Kidney epithelial cell (primary cell): ENCODE measurements around the gene ZNF226. TPM values are rescaled to one million over a fixed set of nuclear protein-coding genes. Genes with fewer than 3 reads are reported as not detected.
A peak's percentile ranks its signal among the peaks of the same experiment; 100 is the strongest.
"Not testable (repeated sequence)": the region's sequence is repeated elsewhere in the genome, so short reads cannot be mapped to it uniquely, and the experiment has no call there.

Experiments
- DNase-seq: peaks from one replicate; pipeline ENCODE4 v3.0.0-alpha.2; 2010; ENCODE audit warnings: low read depth
- H3K27me3 ChIP-seq: 2 replicates; pipeline ENCODE4 v1.6.0; 2011; ENCODE audit warnings: low read length; ENCODE audit not compliant: control insufficient read depth, insufficient read depth
- H3K36me3 ChIP-seq: 2 replicates; pipeline ENCODE4 v1.5.1; 2011; ENCODE audit warnings: low read length; ENCODE audit not compliant: control insufficient read depth, insufficient read depth
- H3K4me3 ChIP-seq: 2 replicates; pipeline ENCODE4 v1.5.1; 2011; ENCODE audit warnings: low read depth, mild to moderate bottlenecking, control low read depth, low read length
- total RNA-seq: library from RNA; depleted of rRNA; stranded (reverse); fragments of >200 nt; gene quantifications from 2 replicates; pipeline ENCODE4 v1.2.3, GENCODE V29; 2015
- TF ChIP-seq, protein P1 (sequence below): IDR thresholded peaks from 2 replicates; pipeline ENCODE4 v1.5.1; 2011; ENCODE audit warnings: mild to moderate bottlenecking, moderate library complexity, low read length, control low read depth, inconsistent platforms; ENCODE audit not compliant: insufficient read depth, poor library complexity, severe bottlenecking

ZNF226 gene
- 11.2 and 26.8 TPM in 2 replicates for total RNA-seq

DNA sequence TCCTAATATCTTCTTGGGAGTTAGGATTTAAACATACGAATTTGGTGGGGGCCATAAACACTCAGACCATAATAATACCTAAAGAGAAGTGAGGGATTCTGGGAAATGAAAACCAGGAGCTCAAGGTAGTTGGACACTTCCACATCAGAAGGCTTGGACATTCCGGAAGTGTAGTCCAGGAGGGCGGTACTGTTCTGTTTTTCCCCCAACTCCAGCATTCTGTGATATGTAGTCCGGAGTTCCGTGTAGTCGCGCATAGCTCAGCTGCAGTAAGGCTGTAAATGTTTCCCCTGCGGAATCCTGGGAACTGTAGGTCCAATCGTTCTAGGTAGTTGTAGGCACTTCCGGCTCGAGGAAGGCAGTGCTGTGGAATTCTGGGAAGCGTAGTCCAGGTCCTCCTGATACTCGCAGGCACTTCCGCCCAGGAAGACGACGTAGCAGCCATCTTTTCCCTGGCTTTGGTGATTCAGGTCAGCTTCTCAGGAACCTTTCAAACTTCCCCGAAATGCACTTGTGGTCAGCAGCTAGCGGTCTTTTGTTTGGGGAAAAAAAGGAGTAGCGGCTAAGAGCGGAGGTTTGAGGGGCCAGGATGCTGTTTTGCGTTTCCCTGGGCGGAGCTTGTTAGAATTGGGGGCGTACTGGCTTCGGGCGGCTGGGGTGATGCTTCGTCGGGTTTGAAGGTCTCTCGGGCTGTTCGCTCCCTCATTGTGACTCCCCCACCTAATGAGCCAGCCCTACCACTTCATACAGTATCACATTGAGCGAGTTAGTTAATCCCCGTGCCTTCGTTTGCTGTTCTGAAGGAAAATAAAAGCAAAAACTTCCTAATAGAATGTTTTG is at the start of gene ZNF226:
Gene ZNF226 (plus strand): TSS at position 428 of the 840 bp plus-strand sequence. CDS start 4,981 bp downstream, outside the sequence.
- H3K27me3 ChIP-seq: no peaks in the 10 kb centered on the region
- peak; percentile 99 for DNase-seq
- peak within 1 kb of the TSS; percentile 82 for H3K4me3 ChIP-seq
- TF ChIP-seq, protein P1, sequence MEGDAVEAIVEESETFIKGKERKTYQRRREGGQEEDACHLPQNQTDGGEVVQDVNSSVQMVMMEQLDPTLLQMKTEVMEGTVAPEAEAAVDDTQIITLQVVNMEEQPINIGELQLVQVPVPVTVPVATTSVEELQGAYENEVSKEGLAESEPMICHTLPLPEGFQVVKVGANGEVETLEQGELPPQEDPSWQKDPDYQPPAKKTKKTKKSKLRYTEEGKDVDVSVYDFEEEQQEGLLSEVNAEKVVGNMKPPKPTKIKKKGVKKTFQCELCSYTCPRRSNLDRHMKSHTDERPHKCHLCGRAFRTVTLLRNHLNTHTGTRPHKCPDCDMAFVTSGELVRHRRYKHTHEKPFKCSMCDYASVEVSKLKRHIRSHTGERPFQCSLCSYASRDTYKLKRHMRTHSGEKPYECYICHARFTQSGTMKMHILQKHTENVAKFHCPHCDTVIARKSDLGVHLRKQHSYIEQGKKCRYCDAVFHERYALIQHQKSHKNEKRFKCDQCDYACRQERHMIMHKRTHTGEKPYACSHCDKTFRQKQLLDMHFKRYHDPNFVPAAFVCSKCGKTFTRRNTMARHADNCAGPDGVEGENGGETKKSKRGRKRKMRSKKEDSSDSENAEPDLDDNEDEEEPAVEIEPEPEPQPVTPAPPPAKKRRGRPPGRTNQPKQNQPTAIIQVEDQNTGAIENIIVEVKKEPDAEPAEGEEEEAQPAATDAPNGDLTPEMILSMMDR: no peak
- peaks cover 1% of the 10 kb centered on the region for H3K36me3 ChIP-seq

DNA sequence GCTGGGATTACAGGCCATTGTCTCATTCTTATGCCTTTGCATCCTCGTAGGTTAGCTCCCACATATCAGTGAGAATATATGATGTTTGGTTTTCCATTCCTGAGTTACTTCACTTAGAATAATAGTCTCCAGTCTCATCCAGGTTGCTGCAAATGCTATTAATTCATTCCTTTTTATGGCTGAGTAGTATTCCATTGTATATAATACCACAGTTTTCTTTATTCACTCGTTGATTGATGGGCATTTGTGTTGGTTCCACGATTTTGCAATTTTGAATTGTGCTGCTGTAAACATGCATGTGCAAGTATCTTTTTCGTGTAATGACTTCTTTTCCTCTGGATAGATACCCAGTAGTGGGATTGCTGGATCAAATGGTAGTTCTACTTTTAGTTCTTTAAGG is 43.7 kb upstream of the ZNF226 start:
- H3K27me3 ChIP-seq, H3K4me3 ChIP-seq, H3K36me3 ChIP-seq, DNase-seq: not testable (repeated sequence)

- no peaks in the 10 kb centered on the region for H3K27me3 ChIP-seq
- no peak overlapping the region for H3K4me3 ChIP-seq
- peaks cover 2% of the 10 kb centered on the region for H3K36me3 ChIP-seq
- DNase-seq: no peak
- TF ChIP-seq, protein P1: no peak
Measured at GRCh38 chr19:44131955-44132354, 32.9 kb upstream of the ZNF226 start.

- H3K36me3 ChIP-seq: no peaks in the 10 kb centered on the region
- DNase-seq: peak; percentile 55
- H3K27me3 ChIP-seq: no peaks in the 10 kb centered on the region
- TF ChIP-seq, protein P1: no peak
- peak within 1 kb of the TSS; percentile 75 for H3K4me3 ChIP-seq
Measured at GRCh38 chr19:44141191-44142058, 23.5 kb upstream of the ZNF226 start, which contains the start of gene ZNF234. TSS of gene ZNF234 (plus strand) at chr19:44141554. CDS start at chr19:44144633, 3,079 bp downstream.

DNA sequence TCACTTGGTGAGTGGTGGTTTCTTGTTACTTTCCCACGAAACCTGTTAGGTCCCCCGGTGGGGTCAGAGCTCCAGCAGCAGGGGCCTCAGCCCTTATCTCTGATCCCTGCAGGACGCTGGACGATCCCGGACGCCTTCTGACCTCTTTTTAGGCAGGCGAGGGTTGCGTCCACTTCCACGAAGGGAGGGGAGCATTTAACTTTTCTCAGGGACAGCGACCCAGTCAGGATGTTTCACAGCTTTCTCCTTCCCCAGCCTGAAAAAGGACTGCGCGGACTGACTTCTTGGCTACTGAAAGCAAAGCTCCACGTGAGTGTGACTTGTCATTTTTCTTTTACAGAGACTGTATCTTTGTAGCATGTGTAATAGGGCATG is 22.9 kb upstream of the ZNF226 start:
- no peak for DNase-seq
- H3K27me3 ChIP-seq: no peaks in the 10 kb centered on the region
- TF ChIP-seq, protein P1: no peak
- H3K36me3 ChIP-seq: no peaks in the 10 kb centered on the region
- peak overlapping the region; percentile 75 for H3K4me3 ChIP-seq

GRCh38 chr19:44149776-44150175 is 15.1 kb upstream of the ZNF226 start:
- Histone ChIP-seq H3K4me3 (no peak overlapping the region), H3K36me3 (no peaks in the 10 kb centered on the region), H3K27me3 (no peaks in the 10 kb centered on the region)
- no peak for DNase-seq
- TF ChIP-seq, protein P1: no peak
